DMS 273 treated with DMSO at 0.1 percent for 48 hours (cell line): ENCODE measurements around the gene EHF.

Source experiments
- DNase-seq: peaks from one replicate; lab custom pipeline; 2025; lab: John Stamatoyannopoulos, UW

Gene EHF

GRCh38 chr11:34602245-34602644 is 18.6 kb upstream of the EHF start:
- DNase-seq = no peak

GRCh38 chr11:34603129-34604001 is 17.5 kb upstream of the EHF start:
- no peak for DNase-seq

- no peak for DNase-seq
Observed at GRCh38 chr11:34604145-34604544, 16.7 kb upstream of the EHF start.

- no peak for DNase-seq
Observed at GRCh38 chr11:34604911-34605310, 16.0 kb upstream of the EHF start.

- DNase-seq = no peak
Observed at GRCh38 chr11:34605481-34606325, 15.2 kb upstream of the EHF start.

GRCh38 chr11:34606326-34607120 is 14.4 kb upstream of the EHF start:
- DNase-seq = no peak

GRCh38 chr11:34609187-34609751 is 11.6 kb upstream of the EHF start:
- DNase-seq = no peak

- DNase-seq = no peak
Observed at GRCh38 chr11:34609850-34610249, 11.0 kb upstream of the EHF start.

- DNase-seq = no peak
Observed at GRCh38 chr11:34610324-34611041, 10.4 kb upstream of the EHF start.

- DNase-seq = no peak
Observed at GRCh38 chr11:34613015-34613414, 7.9 kb upstream of the EHF start.

- DNase-seq = no peak
Observed at GRCh38 chr11:34613552-34614056, 7.3 kb upstream of the EHF start.

GRCh38 chr11:34614344-34615104 is 6.4 kb upstream of the EHF start:
- DNase-seq = no peak

GRCh38 chr11:34616086-34616485 is 4.8 kb upstream of the EHF start:
- no peak for DNase-seq

GRCh38 chr11:34616830-34617504 is 3.9 kb upstream of the EHF start:
- no peak for DNase-seq

- no peak for DNase-seq
Observed at GRCh38 chr11:34618406-34618805, 2.5 kb upstream of the EHF start.

GRCh38 chr11:34619062-34619516 is 1.8 kb upstream of the EHF start:
- no peak for DNase-seq

GRCh38 chr11:34620202-34620601 is 691 bp upstream of the EHF start:
- no peak for DNase-seq

- no peak for DNase-seq
Observed at GRCh38 chr11:34621876-34622275, 983 bp downstream of the EHF start.

- no peak for DNase-seq
Observed at GRCh38 chr11:34623463-34623862, 2.6 kb downstream of the EHF start.

- DNase-seq = no peak
Observed at GRCh38 chr11:34624069-34624468, 3.2 kb downstream of the EHF start.
